Ectodermal cell (in vitro differentiated cells): Measurements from ENCODE around the gene CCSER1.
"Not testable (repeated sequence)": the region's sequence is repeated elsewhere in the genome, so short reads cannot be mapped to it uniquely, and the experiment has no call there.

Experiments used
- H3K27ac ChIP-seq: 2 replicates; pipeline ENCODE4 v1.7.0; 2013; ENCODE audit warnings: mild to moderate bottlenecking, low read depth, low read length; ENCODE audit not compliant: insufficient read depth, poor library complexity, severe bottlenecking
- H3K27me3 ChIP-seq: 2 replicates; pipeline ENCODE4 v1.7.0; 2013; ENCODE audit warnings: mild to moderate bottlenecking, low read length; ENCODE audit not compliant: insufficient read depth, control insufficient read depth, poor library complexity, severe bottlenecking
- H3K36me3 ChIP-seq: one replicate; pipeline ENCODE4 v1.7.0; 2013; ENCODE audit warnings: low read length; ENCODE audit not compliant: control insufficient read depth, insufficient read depth
- H3K4me1 ChIP-seq: one replicate; pipeline ENCODE4 v1.7.0; 2013; ENCODE audit warnings: low read length; ENCODE audit not compliant: control insufficient read depth, insufficient read depth
- H3K4me3 ChIP-seq: 2 replicates; pipeline ENCODE4 v1.7.0; 2013; ENCODE audit warnings: low read depth, low read length, control low read depth; ENCODE audit not compliant: insufficient read depth
- H3K9me3 ChIP-seq: 2 replicates; pipeline ENCODE4 v1.7.0; 2013; ENCODE audit warnings: mild to moderate bottlenecking, low read length, moderate library complexity; ENCODE audit not compliant: control insufficient read depth
- WGBS, 2 experiments: methylation state at CpG; one replicate each; pipeline ENCODE4 v1.1.7; 2013; ENCODE audit warnings: missing lambda C conversion rate in 2 of 2; 5-methylcytosine and 5-hydroxymethylcytosine counted together

The CCSER1 gene

DNA sequence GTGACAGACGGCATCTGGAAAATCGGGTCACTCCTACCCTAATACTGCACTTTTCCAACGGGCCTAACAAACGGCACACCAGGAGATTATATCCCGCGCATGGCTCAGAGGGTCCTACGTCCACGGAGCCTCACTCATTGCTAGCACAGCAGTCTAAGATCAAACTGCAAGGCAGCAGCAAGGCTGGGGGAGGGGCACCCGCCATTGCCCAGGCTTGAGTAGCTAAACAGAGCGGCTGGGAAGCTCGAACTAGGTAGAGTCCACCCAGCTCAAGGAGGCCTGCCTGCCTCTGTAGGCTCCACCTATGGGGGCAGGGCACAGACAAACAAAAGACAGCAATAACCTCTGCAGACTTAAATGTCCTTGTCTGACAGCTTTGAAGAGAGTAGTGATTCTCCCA, 280.7 kb downstream of the CCSER1 start:
- WGBS, 2 experiments, result 92 to 97% methylated on average over 11 of the region's 11 CpGs
- not testable (repeated sequence) for H3K4me3 ChIP-seq, H3K9me3 ChIP-seq, H3K36me3 ChIP-seq, H3K27me3 ChIP-seq, H3K4me1 ChIP-seq, H3K27ac ChIP-seq

GRCh38 chr4:90412786-90413185, 285.6 kb downstream of the CCSER1 start:
- H3K36me3 ChIP-seq, H3K4me3 ChIP-seq, H3K27ac ChIP-seq, H3K4me1 ChIP-seq, H3K27me3 ChIP-seq, H3K9me3 ChIP-seq: not testable (repeated sequence)

- Histone ChIP-seq H3K4me3 (no peak overlapping the region), H3K27me3 (no peaks in the 10 kb centered on the region), H3K4me1 (no peaks in the 10 kb centered on the region), H3K27ac (no peak overlapping the region), H3K36me3 (no peaks in the 10 kb centered on the region), H3K9me3 (no peaks in the 10 kb centered on the region)
- WGBS, 2 experiments, result 92 to 95% methylated on average over 3 to 4 of the region's 5 CpGs
Measured at GRCh38 chr4:90415116-90415515, 287.9 kb downstream of the CCSER1 start.

DNA sequence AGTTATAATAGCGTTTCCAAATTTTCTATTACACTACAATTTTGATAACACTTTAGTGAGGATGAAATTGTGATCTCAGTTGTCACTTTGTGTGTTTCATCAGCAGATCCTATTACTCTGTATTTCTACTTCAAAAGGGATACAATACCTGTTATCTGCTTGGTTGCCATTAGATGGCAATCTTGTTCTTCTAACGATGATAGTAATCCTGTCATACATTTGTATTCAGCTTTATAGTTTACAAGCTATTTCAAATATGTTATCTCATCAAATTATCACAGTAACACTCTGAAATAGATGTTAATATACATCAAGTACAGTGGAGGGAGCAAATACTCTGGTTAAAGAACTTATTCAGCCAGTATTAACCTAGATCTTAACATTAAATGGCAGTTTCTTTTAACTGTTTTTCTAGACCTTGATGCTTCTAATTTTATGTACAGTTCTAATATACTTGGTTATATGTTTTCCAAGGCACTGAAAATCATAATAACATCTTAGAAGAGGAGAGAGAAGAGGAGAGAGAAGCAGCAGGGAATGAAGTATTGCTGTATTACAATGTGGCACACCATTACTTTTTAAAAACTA, 292.0 kb downstream of the CCSER1 start:
- no peaks in the 10 kb centered on the region for H3K4me1 ChIP-seq
- no peaks in the 10 kb centered on the region for H3K36me3 ChIP-seq
- H3K27ac ChIP-seq, result no peak overlapping the region
- H3K9me3 ChIP-seq, result no peaks in the 10 kb centered on the region
- no peaks in the 10 kb centered on the region for H3K27me3 ChIP-seq
- WGBS, 2 experiments, result 0% methylated on average over 1 of the region's 2 CpGs; no CpG with 5 or more reads in 1 of the 2 experiments
- H3K4me3 ChIP-seq, result no peak overlapping the region

DNA sequence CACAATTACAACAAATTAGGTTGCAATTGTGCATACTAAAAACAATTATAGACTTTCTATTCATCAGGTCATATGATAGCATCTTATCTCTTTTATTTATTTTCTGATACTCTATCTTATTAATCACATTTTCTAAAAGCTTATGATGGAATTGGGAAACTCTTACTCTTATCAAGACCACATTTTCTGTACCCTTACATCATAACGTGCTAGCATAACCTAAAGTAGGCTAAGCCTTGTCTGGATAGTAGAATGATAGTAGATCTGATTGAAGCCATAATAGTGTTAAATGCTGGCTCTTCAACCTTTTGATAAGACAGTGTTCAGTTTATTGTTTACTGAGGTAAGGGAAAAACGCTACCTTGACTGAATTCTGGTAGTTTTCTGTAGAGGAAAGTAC, 294.0 kb downstream of the CCSER1 start:
- Histone ChIP-seq H3K27me3 (no peaks in the 10 kb centered on the region), H3K9me3 (no peaks in the 10 kb centered on the region), H3K4me3 (no peak overlapping the region), H3K27ac (no peak overlapping the region), H3K4me1 (no peaks in the 10 kb centered on the region), H3K36me3 (no peaks in the 10 kb centered on the region)
- WGBS, 2 experiments, result 88 to 92% methylated on average over 1 to 2 of the region's 2 CpGs

DNA sequence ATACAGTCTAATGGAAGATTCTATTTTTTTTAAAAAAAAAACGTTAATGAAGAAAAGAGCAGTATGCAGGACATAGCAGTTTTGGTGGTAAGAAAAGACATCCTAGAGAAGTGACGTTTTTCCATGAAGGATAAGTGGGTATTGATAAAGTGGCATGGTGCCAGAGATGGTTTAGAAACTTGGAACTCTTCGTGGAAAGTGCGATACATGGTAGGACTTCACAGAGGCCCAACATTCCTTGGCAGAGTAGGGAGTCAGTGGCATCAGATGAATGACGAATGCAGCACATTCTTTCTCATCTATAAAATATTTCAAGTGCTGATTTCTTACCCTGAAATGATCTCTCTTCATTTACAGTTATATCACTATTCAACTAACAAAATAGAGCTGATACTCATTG, 298.7 kb downstream of the CCSER1 start:
- H3K9me3 ChIP-seq, result no peaks in the 10 kb centered on the region
- WGBS, 2 experiments, result 88 to 93% methylated on average over 5 of the region's 5 CpGs

DNA sequence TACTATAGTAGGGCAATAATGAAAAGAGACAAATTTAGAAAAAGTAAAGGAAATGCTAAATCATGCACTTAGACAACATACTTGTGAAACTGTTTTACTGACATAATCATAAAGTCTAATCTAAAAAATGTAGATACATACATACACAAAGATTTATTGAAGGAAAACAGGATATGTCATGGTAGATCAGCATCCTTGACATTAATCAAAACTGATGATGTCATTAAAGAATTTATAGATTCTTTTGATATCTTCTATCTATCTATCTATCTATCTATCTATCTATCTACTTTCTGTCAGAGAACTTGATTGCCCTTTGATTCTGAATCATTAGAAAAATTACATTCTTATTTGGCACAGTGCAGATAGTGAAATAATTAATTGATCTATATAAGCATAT, 311.3 kb downstream of the CCSER1 start:
- no peak overlapping the region for H3K4me3 ChIP-seq
- no peaks in the 10 kb centered on the region for H3K36me3 ChIP-seq
- no peaks in the 10 kb centered on the region for H3K27me3 ChIP-seq
- H3K4me1 ChIP-seq, result no peaks in the 10 kb centered on the region
- H3K9me3 ChIP-seq, result no peaks in the 10 kb centered on the region
- H3K27ac ChIP-seq, result no peak overlapping the region

More for the DNA sequence above, 298.7 kb downstream of the CCSER1 start:
- Histone ChIP-seq H3K4me3 (no peak overlapping the region), H3K27ac (no peak overlapping the region), H3K36me3 (no peaks in the 10 kb centered on the region), H3K27me3 (no peaks in the 10 kb centered on the region), H3K4me1 (no peaks in the 10 kb centered on the region)

- Histone ChIP-seq H3K27ac (no peak overlapping the region), H3K9me3 (no peaks in the 10 kb centered on the region), H3K36me3 (no peaks in the 10 kb centered on the region), H3K27me3 (no peaks in the 10 kb centered on the region), H3K4me1 (no peaks in the 10 kb centered on the region), H3K4me3 (no peak overlapping the region)
- WGBS, 2 experiments, result 98 to 100% methylated on average over 2 of the region's 2 CpGs
Measured at GRCh38 chr4:90441770-90442169, 314.6 kb downstream of the CCSER1 start.

- H3K4me1 ChIP-seq, result no peaks in the 10 kb centered on the region
- no peaks in the 10 kb centered on the region for H3K27me3 ChIP-seq
- no peaks in the 10 kb centered on the region for H3K9me3 ChIP-seq
- 96 to 100% methylated on average over 1 to 2 of the region's 2 CpGs for WGBS, 2 experiments
- H3K4me3 ChIP-seq, result no peak overlapping the region
- H3K27ac ChIP-seq, result no peak overlapping the region
- no peaks in the 10 kb centered on the region for H3K36me3 ChIP-seq
Measured at GRCh38 chr4:90442619-90443018, 315.4 kb downstream of the CCSER1 start.

GRCh38 chr4:90443231-90443630, 316.0 kb downstream of the CCSER1 start:
- Histone ChIP-seq H3K27ac (no peak overlapping the region), H3K4me3 (no peak overlapping the region), H3K4me1 (no peaks in the 10 kb centered on the region), H3K27me3 (no peaks in the 10 kb centered on the region), H3K36me3 (no peaks in the 10 kb centered on the region), H3K9me3 (no peaks in the 10 kb centered on the region)
- WGBS, 2 experiments, result 92% methylated on average over 1 of the region's 1 CpG

GRCh38 chr4:90444904-90445303, 317.7 kb downstream of the CCSER1 start:
- H3K4me1 ChIP-seq, result no peaks in the 10 kb centered on the region
- H3K27me3 ChIP-seq, result no peaks in the 10 kb centered on the region
- H3K27ac ChIP-seq, result no peak overlapping the region
- 100% methylated on average over 1 to 2 of the region's 2 CpGs for WGBS, 2 experiments
- no peaks in the 10 kb centered on the region for H3K36me3 ChIP-seq
- no peaks in the 10 kb centered on the region for H3K9me3 ChIP-seq
- H3K4me3 ChIP-seq, result no peak overlapping the region
